T-helper 22 cell (primary cell): ENCODE data around the gene TECPR2.
"Not testable (repeated sequence)": the region's sequence is repeated elsewhere in the genome, so short reads cannot be mapped to it uniquely, and the experiment has no call there.

Experiments
- DNase-seq: peaks from one replicate; pipeline ENCODE4 v3.0.0-alpha.2; 2020; ENCODE audit warnings: low read depth

The TECPR2 gene, protein sequence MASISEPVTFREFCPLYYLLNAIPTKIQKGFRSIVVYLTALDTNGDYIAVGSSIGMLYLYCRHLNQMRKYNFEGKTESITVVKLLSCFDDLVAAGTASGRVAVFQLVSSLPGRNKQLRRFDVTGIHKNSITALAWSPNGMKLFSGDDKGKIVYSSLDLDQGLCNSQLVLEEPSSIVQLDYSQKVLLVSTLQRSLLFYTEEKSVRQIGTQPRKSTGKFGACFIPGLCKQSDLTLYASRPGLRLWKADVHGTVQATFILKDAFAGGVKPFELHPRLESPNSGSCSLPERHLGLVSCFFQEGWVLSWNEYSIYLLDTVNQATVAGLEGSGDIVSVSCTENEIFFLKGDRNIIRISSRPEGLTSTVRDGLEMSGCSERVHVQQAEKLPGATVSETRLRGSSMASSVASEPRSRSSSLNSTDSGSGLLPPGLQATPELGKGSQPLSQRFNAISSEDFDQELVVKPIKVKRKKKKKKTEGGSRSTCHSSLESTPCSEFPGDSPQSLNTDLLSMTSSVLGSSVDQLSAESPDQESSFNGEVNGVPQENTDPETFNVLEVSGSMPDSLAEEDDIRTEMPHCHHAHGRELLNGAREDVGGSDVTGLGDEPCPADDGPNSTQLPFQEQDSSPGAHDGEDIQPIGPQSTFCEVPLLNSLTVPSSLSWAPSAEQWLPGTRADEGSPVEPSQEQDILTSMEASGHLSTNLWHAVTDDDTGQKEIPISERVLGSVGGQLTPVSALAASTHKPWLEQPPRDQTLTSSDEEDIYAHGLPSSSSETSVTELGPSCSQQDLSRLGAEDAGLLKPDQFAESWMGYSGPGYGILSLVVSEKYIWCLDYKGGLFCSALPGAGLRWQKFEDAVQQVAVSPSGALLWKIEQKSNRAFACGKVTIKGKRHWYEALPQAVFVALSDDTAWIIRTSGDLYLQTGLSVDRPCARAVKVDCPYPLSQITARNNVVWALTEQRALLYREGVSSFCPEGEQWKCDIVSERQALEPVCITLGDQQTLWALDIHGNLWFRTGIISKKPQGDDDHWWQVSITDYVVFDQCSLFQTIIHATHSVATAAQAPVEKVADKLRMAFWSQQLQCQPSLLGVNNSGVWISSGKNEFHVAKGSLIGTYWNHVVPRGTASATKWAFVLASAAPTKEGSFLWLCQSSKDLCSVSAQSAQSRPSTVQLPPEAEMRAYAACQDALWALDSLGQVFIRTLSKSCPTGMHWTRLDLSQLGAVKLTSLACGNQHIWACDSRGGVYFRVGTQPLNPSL (N-terminal part only)

DNA sequence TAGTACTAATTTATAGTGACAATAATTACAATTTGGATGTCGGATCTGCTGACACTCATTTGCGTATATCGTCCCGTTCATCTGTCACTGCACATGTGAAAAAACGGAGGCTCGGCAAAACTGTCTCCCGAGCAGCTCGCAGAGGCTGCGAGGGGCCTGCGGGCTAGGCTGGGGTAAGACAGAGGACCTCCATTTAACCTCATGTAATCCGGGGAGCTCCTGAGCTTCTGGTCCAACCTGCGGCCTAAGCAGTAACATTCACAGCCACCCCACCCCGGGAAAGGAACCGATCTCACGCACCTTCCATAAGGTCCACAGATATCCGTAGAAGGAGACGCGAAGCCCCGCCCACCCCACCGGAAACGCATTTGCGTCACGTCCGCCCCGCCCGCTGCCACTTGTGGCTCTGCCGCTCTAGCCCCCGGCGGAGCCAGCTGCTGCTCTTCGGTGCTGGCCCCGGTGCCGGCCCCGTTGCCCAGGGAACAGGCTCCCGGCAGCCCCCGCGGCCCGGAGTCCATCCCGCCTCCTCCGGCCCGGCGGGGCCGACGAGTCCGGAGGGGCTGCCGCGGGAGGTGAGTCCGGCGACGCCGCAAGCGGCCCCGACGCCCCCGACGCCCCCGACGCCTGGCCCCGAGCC is at the start of gene TECPR2, which contains the start of gene CINP:
Gene TECPR2 (plus strand): TSS at position 397 of the 637 bp plus-strand sequence. CDS start 13,781 bp downstream, outside the sequence.
Gene CINP (minus strand): TSS at position 346 of the 637 bp plus-strand sequence. CDS start 39 bp downstream, at position 307.
- peak; percentile 93 for DNase-seq

DNA sequence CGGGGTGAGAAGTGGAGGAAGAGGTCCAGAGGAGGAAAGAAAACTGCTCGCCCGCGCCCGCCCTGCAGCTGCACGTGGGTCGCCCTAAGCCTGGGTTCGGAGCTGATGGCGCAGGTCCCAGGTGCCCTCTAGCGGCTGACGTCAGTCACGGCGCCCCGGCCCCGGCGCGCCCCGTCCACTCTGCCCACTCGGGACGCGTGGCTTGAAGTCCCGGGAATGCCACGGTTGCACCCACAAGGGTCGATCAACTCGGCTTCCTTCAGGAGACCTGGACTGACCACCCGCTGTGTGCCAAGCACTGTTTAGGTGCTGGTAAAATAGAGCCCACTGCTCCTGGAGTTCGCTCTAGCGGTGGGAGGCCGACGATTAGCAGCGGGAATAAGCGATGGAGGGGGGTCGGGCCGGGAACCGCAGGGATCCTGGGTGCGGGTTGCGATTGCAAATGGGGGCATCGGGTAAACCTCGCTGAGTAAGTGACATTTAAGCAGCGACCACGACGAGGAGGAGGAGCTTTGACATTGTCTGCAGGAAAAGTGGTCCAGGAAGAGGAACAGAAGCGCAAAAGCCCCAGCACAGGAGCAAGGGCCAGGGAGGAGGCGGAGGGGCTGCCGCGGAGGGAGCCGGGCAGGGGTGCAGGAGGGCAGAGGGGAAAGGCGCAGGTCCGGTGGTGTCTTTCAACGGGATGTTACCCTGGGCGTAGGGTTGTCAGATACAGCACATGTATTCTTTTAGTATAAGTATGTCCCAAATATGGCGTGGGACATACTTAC is 48.3 kb upstream of the TECPR2 start:
- peak; percentile 58 for DNase-seq

DNA sequence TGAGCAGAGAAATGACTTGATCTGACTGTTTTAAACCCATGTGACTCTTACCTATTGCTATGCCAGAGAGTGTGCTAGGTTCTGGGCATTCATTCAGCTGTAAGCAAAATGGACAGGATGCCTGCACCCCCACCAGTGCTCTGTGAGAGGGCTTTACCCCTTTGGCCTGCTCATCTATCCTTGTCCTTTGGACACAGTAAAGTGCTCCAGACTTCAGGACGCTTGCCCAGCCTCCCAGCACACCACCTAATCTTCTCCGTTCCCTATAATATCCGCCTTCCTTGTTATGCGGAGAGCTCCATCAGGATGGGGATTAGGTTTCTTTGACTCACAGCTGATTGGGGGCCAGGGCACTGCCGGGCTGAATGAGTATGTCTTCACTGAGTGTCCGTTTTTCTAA is 47.6 kb upstream of the TECPR2 start:
- DNase-seq: no peak

DNA sequence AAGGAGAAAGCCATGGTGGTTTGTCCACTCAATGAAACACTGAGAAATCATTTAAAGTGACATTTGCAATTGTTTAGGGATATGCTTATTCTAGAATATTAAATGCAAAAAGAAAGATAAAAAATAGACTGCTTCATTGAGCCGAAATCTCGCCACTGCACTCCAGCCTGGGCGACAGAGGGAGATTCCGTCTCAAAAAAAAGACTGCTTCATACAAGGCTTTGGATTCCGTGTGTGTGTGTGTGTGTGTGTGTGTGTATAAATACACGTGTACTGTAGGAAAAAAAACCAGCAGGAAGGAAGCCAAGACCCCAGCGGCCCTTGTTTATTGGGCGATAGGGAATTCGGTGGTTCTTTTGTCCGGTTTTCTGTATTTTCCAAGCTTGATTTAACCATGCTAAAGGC is 46.4 kb upstream of the TECPR2 start:
- peak; percentile 36 for DNase-seq

DNA sequence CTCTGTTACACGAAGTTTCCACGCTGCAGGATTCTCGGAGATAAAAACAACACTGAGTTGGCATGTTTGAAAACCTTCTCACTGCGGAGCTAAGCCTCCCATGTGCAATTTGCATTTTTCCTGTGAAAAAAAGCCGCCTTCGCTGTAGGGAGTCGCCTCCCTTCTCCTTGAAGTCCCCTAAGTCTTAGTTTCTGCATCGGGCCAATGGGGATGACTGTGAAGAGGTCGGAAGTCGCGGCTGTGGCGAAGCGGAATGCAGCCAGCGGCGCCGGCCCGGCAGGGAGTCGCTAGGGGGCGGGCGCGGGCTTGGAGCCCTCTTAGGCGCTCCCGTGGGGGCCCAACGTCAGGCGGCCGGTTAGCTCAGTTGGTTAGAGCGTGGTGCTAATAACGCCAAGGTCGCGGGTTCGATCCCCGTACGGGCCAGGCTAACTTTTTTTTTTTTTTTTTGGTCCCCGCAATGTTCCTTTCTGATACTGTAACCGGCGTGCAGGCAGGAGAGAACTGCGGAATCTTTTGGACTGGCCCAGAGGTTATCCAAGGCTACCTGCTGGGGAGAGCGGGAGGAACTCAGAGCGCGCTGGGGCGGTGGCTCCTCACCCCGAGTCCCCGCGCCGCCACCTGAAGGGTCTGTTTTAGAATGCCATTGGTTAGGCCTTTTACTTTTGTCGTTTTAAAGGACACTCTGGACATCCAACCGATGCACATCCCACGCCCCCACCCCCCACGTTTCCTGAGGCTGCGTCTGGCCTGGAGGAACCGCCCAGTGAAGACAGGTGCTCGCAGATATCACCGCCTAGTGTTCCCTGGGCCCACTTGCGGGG is 45.8 kb upstream of the TECPR2 start:
- peak; percentile 86 for DNase-seq

DNA sequence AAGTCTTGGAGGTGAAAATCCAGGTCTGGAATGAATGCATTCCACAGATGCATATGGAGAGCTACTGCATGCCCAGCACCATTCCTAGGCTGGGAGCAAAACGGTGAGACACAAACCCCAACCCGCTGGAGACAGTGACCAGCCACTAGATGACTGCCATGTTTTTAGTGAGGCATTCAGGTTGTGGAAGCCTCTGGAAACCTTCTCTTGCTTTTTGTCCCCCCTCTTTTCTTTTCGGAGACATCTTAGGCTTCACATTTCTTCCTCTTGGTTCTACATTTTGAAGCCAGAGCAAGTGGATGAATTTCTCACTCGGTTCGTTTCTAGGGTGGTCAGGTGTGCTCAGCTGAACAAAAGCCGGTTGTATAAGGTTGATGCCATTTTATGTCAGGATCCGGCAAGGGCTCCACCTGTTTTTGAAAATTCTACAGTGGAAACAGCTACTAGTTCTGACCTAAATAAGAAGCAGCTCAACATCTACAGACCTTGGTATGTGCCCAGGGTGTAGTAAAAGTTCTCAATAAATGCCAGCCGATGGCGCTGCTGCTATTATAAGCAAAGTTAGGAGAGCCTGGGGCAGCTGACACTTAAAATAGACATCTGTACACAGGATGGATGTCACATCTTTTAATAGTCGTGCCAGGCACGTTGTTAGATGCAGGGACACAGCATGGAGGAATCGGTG is 45.0 kb upstream of the TECPR2 start:
- no peak for DNase-seq

DNA sequence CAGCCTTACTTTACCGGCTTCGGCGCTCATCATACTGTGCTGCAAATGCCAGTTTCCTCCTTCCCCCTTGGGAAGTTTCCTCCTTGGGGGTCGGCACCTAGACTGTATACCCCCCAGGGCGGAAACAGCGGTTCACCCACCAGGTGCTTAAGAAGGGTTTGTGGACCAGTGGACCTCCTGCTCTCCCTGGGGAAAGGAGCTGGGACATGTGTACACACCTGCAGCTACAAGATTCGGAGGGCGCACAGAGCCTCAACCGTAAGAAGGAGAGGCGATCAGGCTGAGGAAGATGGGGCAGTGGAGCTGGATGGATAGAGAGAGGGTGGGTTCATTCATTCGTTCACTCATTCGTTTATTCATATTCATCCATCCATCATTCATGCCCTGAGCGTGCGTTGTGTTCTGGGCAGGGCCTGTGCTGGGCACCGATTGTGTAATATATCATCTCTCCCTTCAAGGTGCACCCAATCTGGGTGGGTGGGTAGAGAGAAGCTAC is 43.9 kb upstream of the TECPR2 start:
- no peak for DNase-seq

DNA sequence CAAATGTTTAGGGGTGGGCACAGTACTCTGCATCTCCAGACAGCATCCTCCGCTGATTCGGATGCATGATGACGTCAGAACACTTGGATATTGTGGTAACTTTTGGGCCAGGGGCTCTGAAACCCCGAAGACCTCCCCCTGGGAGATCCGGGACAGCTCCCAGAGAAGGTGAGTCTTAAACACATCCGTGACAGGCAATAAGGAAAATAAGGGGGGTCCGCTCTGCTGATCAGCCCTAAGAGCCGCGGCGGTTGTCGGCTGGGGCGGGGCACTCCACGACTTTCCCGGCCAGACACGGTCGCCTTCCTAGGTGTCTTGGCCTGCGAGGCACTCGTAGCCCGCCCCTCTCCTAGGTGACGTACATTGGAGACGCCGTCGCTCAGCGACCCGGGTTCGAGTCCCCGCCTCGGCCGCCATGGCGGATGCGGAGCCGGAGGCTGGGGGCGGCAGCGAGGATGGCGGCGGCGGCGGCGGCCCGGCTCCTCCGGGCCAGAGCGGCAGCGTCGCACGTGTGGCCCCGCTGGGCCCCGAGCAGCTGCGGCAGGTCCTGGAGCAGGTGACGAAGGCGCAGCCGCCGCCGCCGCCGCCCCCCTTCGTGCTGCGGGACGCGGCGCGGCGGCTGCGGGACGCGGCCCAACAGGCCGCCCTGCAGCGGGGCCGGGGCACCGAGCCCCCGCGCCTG is 43.2 kb upstream of the TECPR2 start, which contains the start of gene ZNF839:
Gene ZNF839 (plus strand): TSS at position 396 of the 682 bp plus-strand sequence. CDS start 20 bp downstream, at position 416.
- peak; percentile 84 for DNase-seq

DNA sequence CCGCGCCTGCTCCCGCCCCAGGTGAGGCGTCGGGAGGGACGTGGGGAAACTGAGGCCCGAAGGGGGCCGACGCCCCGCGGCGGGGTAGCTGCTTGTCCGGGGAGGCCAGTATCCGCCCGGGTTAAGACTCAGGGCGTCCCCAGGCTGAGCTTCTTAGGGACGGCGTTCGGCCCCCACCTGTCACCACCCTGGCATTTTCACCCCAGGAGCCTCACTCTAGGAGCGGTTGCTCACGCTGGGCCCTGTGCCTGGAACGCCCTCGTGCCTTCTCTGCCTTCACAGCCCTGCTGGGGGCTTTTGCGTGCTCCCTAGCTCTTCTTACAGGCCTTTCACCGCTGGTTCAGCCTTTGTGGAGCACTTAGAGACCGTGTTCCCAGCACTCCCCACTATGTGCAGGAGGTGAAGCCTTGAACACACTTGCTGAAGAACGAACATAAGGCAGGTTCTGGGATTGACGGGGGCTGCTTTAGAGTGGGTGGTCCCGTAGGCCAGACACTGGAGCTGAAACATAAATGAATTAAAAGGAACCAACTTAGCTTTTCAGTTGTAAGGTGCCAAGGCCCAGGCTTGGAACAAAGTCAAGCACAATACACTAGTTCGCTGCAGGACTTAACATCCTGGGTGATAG is 42.6 kb upstream of the TECPR2 start:
- peak; percentile 25 for DNase-seq

DNA sequence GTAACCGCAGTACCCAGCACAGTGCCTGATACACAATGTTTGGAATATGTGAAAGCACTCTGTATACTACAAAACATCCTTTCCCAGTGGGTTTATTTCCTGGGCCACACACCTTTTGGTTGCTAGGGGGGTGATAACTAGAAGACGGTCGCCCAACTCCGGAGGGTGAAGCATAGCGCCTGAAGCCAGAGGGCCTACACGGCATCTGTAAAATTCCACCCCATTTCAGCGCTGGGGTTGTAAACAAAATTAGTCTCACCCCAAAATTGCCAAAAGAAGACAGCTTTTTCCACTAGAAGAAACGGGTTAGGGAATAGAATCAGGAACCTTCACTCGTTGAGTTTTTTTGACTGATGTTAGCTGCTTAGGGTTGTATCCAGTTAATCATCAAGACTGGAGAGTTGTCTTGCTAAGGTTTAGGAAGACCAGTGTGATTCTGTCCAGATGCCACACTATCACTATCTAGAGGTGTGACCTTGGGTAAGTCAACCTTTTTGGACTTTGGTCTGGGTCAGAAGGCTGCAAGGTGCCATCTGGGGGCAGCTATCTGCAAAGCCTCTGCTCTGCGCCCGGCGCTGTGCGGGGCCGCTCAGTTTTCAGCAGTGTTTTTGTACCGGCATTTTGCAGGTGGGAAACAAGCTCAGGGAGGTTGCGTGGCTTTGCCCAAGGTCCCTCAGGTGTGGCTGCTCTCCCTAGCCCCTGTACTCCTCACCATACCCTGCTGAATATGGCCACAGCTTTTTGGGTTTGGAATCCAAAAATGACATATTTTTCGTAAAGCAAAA is 41.9 kb upstream of the TECPR2 start:
- no peak for DNase-seq

DNA sequence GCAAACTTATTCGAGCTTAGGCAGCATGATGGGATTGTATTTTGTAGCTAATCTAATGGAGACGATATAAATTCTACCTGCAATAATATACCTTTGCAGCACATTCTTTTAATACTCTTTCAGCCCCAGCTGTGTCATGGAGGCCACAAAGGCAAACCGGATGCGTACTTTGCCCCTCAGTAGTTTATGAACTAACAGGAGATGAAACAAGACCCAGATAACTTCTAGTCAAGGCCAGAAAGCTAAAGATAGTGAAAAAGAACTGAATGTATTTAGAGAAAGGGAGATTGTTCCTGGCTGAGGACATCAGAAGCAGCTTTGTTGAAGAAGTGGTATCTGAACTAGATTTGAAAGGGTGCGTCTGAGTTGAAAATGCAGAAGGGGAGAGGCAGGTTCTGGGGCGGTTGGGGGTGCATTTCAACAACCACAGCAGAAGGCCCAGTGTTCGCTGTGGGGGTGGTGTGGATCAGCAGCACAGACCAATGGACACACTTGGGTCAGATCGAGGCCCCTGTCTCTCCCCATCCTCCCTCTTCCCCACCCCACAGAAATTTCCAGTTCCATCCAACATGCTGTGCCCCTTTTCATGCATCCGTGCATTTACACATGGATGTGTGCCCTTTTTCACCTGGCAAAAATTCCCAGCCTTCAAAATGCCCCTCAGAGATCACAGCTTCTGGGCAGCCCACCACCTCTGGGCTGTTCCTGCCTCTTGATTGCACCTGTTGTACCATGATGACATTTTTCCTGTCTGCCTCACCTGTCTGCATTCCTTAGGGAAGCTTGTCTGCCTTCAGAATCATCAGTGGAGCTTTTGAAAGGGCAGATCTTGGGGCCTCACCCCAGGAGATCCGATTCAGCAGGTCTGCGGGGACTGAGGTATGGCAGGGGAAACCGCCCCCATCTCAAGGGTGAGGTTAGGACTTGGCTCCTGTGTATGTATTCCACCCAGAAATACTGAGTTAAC is 41.0 kb upstream of the TECPR2 start:
- DNase-seq: no peak

DNA sequence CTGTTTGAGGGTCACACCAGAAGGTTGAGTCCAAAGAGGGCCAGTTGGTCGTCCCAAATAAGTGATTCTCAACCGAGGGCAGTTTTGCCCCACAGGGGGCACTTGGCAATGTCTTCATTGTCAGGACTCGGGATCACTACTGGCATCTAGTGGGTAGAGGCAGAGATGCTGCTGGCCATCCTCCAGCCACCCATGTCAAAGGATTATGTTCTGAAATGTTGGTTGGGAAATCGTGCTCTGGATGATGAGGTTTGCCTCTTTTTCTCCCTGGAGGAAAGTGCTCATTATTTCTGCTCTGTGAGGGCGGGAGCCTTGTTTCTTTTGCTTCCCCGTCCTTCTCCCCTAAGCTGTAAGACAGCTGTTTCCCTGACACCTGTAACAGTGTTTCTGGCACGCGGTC is 39.6 kb upstream of the TECPR2 start:
- no peak for DNase-seq

DNA sequence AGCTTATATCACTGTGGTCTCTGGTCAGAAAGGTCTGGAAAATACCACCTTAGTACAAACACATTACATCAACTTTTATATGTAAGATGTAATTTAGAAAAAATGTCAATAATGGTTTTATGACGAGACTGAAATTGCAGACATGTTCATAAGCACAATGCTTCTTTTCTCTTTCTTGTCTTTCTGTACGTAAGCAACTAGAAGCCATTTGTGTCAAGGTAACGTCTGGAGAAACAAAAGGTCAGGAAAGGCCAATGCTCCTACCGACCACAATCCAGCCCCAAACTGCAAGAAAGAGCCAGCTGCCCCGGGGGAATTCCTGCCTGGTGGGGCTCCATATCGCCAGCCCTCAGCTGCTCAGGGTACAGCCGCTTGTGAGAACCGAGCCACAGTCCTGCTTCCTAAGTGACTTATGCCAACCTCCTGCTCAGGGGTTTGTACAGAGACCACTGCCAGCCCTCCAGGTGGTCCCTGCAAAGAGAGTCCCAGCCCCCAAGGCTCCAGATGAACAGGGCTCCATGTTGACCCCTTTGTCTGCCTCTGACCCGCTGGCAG is 36.9 kb upstream of the TECPR2 start:
- no peak for DNase-seq

DNA sequence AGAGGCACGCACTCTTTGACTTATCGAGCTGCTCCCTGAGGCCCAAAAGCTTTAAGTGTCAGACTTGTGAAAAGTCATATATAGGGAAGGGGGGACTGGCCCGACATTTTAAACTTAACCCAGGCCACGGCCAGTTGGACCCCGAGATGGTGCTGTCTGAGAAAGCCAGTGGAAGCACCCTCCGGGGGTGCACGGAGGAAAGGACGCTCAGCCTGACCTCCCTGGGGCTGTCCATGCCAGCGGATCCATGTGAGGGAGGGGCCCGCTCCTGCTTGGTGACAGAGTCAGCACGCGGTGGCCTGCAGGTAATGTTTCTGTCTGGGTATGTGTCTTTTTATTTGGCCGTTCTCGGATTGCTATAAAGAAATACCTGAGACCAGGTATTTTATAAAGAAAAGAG is 36.2 kb upstream of the TECPR2 start:
- no peak for DNase-seq

DNA sequence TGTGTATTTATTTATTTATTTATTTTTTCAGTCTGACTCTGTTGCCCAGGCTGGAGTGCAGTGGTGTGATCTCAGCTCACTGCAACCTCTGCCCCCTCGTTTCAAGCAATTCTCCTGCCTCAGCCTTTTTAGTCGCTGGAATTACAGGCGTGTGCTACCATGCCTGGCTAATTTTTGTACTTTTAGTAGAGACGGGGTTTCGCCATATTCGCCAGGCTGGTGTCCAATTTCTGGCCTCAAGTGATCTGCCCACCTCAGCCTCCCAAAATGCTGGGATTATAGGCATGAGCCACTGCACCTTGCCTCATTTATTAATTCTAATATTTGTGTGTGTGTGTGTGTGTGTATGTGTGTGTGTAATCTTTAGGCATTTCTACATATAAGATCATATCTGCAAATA is 33.4 kb upstream of the TECPR2 start:
- DNase-seq: not testable (repeated sequence)

DNA sequence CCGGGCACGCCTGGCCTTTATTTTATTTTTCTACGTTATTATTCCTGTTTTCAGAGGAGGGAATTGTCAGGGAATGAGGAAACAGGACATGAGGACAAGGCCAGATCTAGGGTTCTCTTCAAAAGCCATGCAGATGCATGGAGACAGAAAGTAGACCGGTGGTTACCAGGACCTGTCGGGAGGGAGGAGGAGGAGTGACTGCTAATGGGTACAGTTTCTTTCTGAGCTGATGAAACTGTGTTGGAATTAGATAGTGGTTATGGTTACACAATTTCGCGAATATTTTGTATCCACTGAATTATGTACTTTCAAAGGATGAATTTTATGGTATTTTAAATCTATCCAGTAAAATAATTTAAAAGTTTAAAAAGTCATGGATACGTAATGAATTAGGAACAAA is 31.9 kb upstream of the TECPR2 start:
- no peak for DNase-seq
